ENCODE measurements around the gene PCDH9.

DNA sequence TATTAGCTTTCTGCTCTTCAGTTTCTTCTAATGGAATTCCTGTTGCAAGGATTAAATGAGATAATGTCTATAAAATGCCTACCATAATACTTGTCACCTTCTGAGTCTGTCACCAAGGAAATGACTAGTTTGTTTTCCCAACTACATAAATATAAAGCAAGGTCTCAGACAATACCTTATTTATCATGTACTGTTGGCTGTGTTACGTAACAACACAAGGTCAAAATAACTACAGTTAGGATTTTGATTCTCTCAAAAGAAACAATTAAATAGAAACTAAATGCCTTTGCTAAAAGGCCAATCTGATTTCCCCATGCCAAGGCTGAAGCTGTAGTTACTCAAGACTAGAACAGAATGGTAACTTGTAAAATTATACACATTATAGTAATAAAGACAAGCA lies 134.5 kb downstream of the PCDH9 start:
- TF ChIP-seq, protein P1, sequence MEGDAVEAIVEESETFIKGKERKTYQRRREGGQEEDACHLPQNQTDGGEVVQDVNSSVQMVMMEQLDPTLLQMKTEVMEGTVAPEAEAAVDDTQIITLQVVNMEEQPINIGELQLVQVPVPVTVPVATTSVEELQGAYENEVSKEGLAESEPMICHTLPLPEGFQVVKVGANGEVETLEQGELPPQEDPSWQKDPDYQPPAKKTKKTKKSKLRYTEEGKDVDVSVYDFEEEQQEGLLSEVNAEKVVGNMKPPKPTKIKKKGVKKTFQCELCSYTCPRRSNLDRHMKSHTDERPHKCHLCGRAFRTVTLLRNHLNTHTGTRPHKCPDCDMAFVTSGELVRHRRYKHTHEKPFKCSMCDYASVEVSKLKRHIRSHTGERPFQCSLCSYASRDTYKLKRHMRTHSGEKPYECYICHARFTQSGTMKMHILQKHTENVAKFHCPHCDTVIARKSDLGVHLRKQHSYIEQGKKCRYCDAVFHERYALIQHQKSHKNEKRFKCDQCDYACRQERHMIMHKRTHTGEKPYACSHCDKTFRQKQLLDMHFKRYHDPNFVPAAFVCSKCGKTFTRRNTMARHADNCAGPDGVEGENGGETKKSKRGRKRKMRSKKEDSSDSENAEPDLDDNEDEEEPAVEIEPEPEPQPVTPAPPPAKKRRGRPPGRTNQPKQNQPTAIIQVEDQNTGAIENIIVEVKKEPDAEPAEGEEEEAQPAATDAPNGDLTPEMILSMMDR (conservative IDR thresholded peaks at IDR 0.05; ENCODE audit: low read depth, low read length): no peak
- TF ChIP-seq EZH2 (IDR thresholded peaks at IDR 0.05; ENCODE audit: borderline replicate concordance, low read depth, low read length, poor library complexity, severe bottlenecking): no peak

All from A673 (cell line).